Measurements from ENCODE around the gene ETF1.

GRCh38 chr5:138583984-138584637 is 41.1 kb upstream of the ETF1 start:
- TF ChIP-seq, protein P1, sequence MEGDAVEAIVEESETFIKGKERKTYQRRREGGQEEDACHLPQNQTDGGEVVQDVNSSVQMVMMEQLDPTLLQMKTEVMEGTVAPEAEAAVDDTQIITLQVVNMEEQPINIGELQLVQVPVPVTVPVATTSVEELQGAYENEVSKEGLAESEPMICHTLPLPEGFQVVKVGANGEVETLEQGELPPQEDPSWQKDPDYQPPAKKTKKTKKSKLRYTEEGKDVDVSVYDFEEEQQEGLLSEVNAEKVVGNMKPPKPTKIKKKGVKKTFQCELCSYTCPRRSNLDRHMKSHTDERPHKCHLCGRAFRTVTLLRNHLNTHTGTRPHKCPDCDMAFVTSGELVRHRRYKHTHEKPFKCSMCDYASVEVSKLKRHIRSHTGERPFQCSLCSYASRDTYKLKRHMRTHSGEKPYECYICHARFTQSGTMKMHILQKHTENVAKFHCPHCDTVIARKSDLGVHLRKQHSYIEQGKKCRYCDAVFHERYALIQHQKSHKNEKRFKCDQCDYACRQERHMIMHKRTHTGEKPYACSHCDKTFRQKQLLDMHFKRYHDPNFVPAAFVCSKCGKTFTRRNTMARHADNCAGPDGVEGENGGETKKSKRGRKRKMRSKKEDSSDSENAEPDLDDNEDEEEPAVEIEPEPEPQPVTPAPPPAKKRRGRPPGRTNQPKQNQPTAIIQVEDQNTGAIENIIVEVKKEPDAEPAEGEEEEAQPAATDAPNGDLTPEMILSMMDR (IDR thresholded peaks at IDR 0.05): no peak
- no peak for TF ChIP-seq POLR2A (IDR thresholded peaks at IDR 0.05)

All from testis (tissue), 2 donors.